Measurements from ENCODE around the gene RHOC.
A peak's percentile ranks its signal among the peaks of the same experiment; 100 is the strongest.

The RHOC gene

DNA sequence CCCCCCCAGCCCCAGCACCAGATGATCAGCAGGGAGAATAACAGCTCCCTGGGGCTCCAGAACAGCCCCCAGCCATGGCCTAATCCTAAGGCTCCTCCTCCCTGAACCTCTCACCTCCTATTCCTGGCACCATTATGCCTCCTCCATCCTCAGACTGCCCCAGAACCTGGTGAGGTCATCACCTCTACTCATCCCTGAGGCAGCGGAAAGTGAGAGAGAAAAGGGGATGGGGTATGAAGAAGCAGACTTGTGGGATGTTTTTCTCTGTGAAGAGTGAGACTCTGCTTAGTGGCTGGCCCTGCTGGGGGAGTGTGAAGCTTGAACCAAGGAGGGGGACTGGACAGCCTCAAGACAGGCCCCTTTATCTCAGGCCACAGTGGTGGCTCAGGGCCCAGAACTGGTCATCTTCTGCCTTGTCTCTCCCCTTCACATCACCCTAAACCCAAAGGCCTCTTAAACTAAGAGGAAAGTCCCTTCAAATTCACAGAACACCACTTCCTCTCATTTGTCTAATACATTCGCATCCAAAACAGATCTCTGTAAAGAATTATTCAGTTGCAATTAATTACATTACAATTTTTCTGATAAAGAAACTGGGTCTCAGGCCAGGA lies 10.4 kb upstream of the RHOC start:
- no peak for DNase-seq (ENCODE audit: low spot score)

- peak; percentile 90 for DNase-seq (ENCODE audit: low spot score)
Observed at GRCh38 chr1:112716133-112716720, 9.3 kb upstream of the RHOC start.

GRCh38 chr1:112715264-112716053 lies 8.5 kb upstream of the RHOC start, which contains the start of gene PPM1J:
PPM1J (minus strand) TSS chr1:112715332; CDS start chr1:112715301, 31 bp downstream.
- DNase-seq (ENCODE audit: low spot score), result peak; percentile 79

- DNase-seq (ENCODE audit: low spot score), result no peak
Observed at GRCh38 chr1:112714313-112715263, 7.7 kb upstream of the RHOC start.

- DNase-seq (ENCODE audit: low spot score), result peak; percentile 15
Observed at GRCh38 chr1:112713466-112714312, 6.8 kb upstream of the RHOC start.

DNA sequence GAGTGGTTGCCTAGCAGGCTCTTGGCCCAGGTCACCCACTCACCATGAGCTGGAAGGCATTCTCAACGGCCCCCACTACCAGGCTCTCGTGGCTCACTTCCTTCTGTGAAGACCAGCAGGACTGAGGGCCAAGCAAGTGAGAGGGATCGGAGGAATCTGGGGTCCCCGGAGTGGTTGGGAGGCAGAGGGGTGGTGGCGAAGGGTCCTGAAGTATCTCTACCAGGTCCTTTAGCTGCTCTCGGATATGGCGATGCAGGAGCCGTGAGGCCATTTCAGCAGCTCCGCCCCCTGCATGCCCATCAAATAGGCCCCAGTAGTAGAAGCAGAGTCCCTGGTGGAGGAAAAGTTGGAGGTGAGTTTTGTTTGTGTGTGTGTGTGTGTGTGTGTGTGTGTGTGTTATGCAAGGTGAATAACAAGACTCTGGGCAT lies 5.8 kb upstream of the RHOC start:
- DNase-seq (ENCODE audit: low spot score), result no peak

DNA sequence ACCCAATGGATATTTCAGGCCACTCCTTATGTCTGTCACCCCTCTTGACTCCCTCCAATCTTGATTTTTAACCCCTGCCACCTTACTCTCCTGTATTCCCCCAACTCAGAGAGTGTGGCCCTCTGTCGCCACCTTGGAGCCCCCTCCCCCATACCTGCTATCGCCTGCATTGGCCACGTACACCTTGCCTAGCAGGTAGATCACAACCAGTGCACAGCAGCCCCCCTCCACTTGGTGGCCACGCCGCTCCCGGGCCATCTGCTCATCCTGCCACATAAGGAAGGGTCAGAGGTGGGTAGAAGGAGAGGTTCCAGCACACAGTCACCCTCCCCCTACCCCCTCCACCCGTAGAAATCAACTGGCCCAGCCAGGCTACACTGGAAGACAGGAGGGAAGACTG lies 5.3 kb upstream of the RHOC start:
- no peak for DNase-seq (ENCODE audit: low spot score)

DNA sequence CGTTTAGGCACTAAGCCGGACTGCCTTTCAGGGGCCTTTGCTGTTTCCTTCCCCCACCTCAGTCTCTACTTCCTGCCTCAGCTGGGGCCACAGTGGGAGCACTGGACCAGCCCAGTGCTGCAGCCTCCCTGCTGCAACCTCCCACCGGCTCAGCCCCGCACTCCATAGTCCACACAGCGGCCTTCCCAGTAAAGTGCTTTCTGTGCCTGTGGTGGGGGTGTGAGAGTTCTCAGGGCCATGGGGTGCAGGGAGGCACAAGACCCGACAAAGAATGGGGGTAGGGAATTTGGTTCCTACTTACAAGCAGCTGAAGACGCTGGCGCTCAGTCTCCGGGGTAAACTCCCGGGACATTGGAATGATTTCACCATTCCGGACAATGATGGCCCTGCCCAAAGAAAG lies 4.7 kb upstream of the RHOC start:
- no peak for DNase-seq (ENCODE audit: low spot score)

- no peak for DNase-seq (ENCODE audit: low spot score)
Observed at GRCh38 chr1:112711041-112711440, 4.1 kb upstream of the RHOC start.

DNA sequence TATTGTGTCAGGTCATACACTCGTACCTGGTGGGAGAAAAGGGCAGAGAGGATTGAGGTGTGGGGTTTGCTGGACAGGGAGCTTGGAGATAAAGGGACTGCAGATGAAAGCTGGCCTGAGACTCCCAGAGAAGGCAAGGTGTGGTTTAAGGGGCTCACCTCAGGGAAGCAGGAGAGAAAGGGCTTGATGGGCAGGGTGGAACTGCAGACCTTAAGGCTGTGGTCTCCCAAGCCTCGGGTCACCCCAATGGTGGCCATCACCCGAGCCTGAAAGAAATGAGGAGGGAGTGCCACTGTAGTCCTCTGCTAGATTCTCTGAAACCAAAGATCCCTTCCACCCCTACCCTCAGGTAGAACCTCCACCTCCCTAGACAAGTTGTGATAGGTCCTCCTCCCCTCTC lies 3.7 kb upstream of the RHOC start:
- no peak for DNase-seq (ENCODE audit: low spot score)

- DNase-seq (ENCODE audit: low spot score), result no peak
Observed at GRCh38 chr1:112710159-112710558, 3.2 kb upstream of the RHOC start.

DNA sequence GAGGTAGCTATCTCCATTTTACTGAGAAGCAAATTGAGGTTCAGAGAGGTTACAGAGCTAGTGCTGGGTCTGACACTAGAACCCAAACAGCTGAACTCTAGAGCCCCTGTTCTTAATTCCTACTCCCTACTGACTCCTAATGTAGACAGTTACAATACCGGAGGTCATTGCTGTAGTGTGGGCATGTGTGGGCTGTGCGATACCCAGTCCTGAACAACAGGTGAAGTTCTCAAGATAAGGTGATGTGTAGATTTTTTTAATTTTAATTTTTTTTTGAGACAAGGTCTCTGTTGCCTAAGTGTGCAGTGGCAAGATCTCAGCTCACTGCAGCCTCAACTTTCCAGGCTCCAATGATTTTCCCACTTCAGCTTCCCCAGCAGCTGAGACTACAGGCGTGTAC lies 1.6 kb upstream of the RHOC start:
- DNase-seq (ENCODE audit: low spot score), result no peak

GRCh38 chr1:112708002-112708448 lies 1.1 kb upstream of the RHOC start:
- no peak for DNase-seq (ENCODE audit: low spot score)

GRCh38 chr1:112707221-112708001 lies 484 bp upstream of the RHOC start:
- DNase-seq (ENCODE audit: low spot score), result peak; percentile 80

- DNase-seq (ENCODE audit: low spot score), result peak; percentile 69
Observed at GRCh38 chr1:112704934-112705627, 1.8 kb downstream of the RHOC start.

DNA sequence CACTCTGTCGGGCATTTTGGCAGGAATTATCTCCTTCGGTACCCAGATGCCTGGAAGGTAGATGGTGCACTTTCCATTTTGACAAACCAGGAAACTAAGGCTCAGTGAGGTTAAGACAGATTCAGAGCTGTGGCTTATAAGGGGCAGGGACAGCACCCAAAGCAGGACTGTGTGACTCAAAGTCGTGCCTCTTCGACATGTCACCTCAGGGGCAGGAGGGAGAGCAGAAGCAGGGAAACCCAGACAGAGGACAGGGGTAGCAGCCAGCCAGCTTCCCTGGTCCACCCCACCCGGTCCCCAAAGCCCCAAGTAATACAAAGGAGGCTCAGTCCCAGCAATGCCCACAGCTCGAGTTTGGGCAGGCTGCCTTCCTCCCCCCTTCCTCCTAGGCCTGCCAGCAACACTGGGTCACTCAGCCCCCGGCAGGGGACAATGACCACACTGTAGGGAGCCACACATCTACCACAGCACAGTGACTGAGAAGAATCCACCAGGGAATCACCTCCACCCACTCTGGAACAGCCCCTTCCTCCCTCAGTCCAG lies 2.5 kb downstream of the RHOC start:
- peak; percentile 93 for DNase-seq (ENCODE audit: low spot score)

DNA sequence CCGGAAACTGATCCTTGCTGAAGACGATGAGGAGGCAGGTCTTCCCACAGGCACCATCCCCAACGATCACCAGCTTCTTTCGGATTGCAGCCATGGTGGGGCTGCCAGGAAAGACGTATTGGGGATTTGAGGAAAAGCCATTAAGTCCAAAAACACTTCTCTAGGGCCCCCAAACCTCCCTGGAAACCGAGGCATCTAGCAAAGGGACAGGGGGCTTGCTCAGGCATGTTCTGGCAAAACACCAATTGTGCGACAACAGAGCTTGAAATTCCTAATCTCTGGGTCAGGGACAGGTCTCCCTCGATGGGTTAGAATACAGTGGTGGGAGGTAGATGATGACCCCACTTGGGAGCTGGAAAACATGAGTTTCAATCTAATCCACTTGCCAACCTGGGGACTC lies 3.2 kb downstream of the RHOC start:
- DNase-seq (ENCODE audit: low spot score), result no peak

DNA sequence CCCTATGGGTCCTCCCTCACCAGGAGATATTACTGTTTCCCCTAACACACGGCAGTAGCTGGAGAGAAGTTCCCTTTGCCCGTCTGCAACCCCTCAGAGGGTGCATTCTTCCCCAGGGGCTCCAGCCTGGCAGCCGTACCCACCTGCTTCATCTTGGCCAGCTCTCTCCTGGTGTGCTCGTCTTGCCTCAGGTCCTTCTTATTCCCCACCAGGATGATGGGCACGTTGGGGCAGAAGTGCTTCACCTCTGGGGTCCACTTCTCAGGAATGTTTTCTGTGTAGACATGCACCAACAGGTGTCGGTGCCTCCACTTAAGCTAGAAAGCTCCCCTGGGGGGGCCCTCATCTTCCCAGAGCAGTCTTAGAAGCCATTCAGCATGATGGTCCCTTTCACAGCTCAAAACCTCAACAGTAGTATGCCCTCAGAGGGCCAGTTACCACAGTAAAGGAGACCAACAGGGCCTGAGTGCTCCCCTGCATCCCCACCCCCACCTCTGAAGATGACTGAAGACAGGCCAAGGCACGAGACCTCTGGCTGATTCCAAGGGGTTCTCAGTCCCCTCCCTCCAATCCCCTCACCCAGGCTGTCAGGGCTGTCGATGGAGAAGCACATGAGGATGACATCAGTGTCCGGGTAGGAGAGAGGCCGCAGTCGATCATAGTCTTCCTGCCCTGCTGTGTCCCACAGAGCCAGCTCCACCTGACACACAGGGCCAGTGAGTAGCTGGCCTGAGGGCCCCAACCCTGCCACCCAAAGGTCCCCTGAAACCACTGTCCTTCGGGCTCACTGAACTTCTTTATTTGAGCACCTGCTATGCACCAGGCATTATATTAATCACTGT lies 4.3 kb downstream of the RHOC start:
- DNase-seq (ENCODE audit: low spot score), result peak; percentile 13

- no peak for DNase-seq (ENCODE audit: low spot score)
Observed at GRCh38 chr1:112702067-112702395, 4.9 kb downstream of the RHOC start.
